NCI-H2171 treated with DMSO at 0.1 percent for 48 hours (cell line): ENCODE measurements around the gene GALNTL6.
"Not testable (repeated sequence)": the region's sequence is repeated elsewhere in the genome, so short reads cannot be mapped to it uniquely, and the experiment has no call there.

Experiments
- DNase-seq: peaks from one replicate; lab custom pipeline; 2025; lab: John Stamatoyannopoulos, UW

GALNTL6 gene

DNA sequence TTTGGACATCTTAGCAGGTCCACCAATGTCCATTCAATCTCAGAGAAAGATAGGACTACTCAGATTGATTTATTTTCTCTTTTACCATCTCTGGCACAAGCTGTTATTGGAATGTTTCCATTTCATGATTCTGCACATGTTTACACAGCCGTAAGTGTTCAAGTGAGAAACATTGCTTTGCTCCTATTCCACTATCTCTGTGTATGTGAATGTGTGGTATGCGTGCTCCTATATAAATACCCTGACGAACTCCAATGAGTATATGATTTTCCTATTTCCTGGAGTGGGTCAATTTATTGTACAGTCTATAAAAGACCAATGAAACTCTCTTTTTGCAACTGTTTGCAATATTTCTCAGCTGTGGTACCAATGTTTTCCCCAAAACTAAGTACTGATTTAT is 1134.4 kb downstream of the GALNTL6 start:
- no peak for DNase-seq

DNA sequence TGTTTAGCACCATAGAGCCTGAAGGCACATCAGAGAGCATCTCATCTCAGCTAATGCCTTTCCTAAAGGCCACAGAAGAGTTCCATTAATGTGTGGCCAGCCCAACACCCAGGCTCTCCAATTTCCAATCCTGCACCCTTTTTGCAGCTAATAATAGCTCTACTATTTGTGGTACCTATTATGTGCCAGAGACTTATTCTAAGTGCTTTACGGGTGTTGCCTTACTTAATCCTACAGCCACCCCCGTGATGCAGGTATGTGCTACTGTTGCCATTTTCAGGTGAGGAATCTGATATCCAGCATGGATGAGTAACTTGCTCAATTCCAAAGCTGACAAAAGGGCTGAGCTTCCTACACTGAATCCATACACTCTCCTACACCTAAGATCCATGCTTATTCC is 1137.8 kb downstream of the GALNTL6 start:
- no peak for DNase-seq

DNA sequence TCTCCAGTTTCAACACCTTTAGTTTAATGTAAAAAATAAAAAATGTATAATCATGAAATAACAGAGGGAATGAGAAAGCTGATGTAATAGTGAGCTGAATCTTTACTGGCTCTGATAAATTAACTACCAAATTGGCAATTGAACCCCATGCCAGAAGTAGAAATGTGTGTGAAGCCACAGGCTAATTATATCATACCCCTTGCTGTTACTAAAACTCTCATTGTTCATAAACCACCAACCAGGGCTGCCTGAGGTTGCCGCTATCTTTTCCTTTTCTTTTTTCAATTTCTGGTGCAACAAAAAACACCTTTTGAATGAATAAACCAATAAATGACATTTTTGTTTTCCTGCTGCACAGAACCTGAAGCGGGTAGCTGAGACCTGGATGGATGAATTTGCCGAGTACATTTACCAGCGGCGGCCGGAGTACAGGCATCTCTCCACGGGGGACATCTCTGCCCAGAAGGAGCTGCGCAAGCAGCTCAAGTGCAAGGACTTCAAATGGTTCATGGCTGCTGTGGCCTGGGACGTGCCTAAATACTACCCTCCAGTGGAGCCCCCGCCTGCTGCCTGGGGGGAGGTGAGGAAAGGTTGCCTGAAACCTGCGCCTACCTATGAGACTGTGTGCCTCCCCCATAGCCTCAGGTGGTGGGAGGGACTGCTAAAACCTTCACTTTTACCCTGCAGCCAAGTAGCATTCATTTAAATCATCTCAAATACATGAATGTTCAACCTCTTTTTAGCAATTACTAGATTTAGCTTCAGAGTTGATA is 1138.7 kb downstream of the GALNTL6 start:
- DNase-seq, result no peak

DNA sequence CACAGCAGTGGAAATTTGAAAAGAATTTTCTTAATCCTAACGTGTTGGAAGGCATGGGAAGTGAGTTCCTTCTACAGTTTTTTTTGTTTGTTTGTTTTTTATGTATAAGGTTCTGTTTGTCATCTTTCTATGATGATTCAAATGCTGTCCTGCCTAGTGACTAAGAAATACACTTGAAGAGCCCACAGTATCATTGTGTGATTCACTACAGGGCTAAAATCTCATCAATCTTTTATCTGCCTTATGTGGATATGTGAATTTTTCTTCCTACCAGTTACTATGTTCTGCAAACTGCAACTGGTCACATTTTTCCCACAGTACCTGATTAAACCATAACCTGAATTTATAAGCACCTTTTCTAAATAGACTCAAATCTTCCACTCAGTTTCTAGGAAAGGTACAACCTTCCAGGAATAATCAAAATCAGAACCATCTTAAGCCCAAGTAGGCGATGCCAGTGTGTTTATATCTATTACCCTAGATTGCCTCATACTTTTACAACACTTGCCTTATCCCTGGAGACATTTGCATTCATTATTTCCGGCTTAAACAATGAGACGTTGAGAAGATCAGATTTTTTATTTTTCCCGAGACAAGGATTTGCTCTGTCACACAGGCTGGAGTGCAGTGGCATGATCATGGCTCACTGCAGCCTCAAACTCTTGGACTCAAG is 1140.8 kb downstream of the GALNTL6 start:
- DNase-seq, result no peak

GRCh38 chr4:172956340-172956739 is 1143.1 kb downstream of the GALNTL6 start:
- not testable (repeated sequence) for DNase-seq

DNA sequence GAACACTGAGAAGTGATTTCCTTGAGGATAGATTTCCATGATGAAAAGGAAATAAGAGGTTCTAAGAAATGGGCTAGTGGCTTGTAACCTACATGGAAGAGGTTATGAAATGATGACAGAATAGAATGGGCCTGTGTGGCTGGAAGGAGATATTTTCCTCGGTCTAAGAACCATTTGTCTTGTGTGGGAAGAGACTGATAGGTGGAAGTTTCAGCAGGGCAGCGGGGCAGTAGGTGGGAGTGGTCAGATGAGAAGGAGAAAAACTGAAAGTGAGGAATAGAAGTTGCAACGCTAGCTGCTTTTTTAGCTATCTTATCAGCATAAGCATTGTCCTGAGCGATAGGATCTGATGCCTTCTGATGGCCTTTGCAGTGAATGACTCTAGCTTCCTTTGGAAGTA is 1144.0 kb downstream of the GALNTL6 start:
- no peak for DNase-seq

DNA sequence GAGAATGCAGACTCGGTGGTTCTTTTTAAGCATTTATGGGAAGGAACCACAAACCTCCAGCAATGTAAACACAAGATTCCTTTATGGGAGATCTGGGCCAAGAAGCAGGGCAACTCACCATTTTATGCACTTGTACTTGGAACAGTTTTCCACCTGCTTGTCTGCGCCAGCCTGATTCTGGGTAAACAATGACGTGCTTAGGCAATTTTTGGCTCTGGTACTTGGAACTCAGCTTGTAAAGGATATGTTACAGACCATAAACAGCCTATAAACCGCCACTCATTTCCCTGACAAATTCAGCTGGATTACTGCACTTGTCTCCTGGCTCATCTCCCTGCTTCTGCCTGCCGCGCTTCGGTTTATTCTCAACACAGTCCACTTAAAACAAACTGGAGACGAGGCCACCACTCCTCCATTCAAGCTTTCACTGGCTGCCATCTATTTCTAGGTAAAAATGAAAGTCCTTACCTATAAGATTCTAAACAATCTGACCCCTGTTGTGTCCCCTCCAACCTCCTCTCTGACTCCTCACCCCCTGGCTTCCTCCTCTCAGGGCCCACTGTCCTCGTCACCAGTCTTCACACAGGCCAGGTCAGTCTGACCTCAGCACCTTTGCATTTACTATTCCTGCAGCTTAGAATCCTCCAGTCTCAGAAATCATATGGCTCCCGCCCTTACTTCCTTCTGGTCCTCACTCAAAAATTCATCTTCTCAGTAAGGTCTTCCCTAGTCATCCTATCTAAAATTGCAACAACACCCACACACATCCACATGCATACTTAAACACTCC is 1149.6 kb downstream of the GALNTL6 start:
- DNase-seq, result peak; percentile 3

DNA sequence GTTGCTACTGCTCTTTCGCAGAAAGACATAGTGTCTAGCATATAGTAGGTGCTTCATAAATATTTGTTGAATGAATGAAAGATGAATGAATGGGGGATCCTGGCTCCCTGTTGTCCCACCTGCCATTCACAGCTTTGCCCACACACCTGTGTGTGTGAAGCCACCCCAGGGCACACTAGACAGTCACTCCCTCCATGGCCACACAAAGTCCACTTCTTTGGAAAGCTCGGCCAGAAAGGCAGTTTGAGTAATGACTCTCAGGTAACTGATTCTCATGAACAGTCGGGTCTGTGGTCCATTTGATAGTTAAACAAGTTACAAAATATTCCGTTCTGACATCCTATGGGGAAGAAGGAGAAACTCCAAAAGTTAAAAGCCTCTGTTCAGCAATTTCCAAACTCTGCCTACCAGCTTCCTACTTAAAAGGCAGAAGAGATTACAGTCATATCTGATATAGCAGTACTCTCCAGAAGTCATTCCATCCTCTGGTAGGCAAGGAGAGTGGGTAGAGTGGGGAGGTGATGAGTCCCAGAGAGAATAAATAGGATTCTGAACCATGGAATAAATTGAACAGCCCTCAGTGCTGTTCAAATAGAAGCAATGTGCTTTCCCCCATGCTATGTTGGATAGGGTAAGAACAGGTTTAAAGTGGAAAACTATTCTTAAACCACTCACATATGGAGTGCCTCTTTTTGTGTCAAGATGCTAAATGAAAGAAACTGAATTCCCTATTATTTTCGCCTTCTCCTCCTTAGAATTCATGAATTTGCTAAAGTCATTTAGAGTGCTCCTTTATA is 1150.5 kb downstream of the GALNTL6 start:
- DNase-seq, result no peak

- not testable (repeated sequence) for DNase-seq
These were observed 1157.0 kb downstream of the GALNTL6 start for GRCh38 chr4:172970189-172970588.

- no peak for DNase-seq
These were observed 1161.4 kb downstream of the GALNTL6 start for GRCh38 chr4:172974586-172974985.

DNA sequence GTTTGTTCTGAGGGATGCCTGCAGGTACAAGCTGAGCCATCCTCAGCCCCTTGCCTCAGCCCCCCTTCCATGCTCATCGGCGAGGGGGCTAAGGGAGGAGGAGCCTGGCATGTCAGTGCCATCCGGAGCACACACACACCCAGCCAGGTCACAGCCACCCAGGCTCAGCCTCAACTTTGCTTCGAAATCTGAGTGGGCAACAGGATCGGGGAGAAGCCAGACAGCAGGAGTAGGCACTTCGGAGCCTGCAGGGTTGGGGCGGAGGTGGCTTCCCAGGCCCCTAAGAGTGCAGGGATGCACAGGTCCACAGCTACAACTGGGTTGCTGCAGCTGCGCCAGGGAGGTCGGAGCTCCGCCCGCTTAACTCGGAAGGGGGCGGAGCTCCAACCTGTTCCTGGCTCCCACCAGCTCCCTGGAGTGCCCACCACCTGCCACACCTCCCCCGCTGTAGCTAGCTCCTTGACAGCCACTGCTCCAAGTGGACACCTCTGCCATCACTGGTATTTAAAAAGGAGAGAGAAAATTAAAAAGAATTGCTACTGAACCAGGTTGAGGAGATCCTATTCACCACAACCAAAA is 1162.5 kb downstream of the GALNTL6 start:
- DNase-seq, result no peak

GRCh38 chr4:172977491-172978041 is 1164.4 kb downstream of the GALNTL6 start:
- DNase-seq, result not testable (repeated sequence)

DNA sequence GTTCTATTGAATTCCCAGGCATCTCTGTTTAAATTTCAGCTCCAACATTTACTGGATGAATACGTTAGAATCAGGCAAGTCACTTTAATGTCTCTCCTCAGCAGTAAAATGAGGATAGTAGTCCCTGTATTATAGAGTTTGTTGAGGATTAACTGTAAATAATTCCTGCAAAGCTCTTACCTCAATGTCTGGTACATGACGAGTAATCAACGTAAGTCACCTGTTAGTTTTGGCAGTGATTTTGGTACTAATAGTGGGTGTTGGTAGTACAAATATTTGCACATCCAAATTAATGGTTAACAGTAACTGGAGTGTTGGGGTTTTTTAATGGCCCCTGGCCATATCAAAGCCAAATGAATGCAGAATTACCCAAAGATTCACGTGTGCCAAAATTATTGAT is 1165.6 kb downstream of the GALNTL6 start:
- no peak for DNase-seq

DNA sequence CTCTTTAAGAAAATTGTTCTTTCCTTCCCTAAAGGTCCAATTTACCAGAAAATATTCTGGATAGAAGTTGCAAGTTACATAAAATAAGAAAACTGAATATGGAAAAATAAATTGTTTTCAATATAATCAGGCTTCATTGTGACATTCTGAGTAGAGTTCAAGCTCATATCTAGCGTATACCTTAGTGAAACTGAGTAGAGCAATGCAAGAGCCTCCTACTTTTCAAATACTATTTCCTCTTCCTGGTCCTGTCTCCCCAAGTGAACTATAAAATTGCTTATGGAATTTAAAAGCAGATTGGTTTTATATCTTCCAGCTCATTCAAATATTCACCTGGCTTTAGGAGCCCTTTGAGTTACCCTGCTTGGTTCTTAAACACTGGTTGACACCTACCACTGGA is 1166.1 kb downstream of the GALNTL6 start:
- no peak for DNase-seq

DNA sequence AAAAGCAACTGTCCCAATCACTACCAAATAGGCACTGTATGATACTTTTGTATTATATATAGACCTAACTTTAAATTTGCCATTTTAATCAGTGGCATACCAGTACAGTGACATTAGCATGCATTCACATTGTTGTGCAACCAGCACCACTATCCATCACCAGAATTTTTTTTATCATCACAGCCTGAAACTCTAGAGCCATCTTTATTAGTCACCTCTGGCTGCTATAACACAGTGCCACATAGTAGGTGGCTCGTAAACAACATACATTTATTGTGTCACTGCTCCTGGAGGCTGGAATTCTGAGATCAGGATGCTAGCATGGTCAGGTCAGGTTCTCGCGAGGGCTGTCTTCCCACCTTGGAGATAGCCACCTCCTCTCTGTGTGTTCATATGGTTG is 1167.0 kb downstream of the GALNTL6 start:
- DNase-seq, result no peak

GRCh38 chr4:172982151-172982590 is 1169.0 kb downstream of the GALNTL6 start:
- no peak for DNase-seq

DNA sequence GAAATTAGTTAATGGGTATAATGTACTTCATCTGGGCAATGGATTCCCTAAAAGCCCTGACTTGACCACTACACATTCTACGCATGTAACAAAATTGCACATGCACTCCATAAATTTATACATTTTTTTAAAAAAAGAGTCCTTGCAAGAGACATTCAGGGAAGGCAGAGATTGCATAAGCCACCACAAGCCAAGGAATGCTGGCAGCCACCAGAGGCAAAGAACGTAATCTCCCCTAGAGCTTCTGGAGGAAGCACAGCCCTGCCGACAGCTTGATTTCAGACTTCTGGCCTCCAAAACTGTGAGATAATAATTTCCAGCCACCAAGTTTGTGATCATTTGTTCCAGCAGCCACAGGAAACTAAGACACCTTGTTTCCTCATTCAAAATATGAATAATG is 1169.8 kb downstream of the GALNTL6 start:
- DNase-seq, result no peak

GRCh38 chr4:172983631-172984030 is 1170.4 kb downstream of the GALNTL6 start:
- DNase-seq, result no peak

- DNase-seq, result no peak
These were observed 1172.3 kb downstream of the GALNTL6 start for GRCh38 chr4:172985552-172985951.

DNA sequence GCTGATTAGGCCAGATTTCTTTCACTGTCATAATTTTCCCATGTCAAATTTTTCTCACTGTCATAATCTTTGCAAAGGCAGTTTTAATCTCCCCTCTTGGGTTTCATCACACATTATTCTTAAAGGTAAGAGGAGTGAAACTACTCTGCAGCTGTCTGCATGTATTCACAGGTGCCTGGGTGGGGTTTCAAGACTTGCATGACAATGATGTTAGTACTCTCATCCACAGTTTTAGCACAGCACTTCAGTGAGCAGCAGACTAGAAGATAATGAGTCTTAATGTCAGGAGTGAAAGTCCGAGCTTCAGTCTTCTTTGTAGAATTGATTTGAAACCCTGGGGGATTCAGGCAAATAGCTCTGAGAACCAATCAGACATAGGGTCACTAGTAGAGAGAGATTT is 1172.9 kb downstream of the GALNTL6 start:
- peak; percentile 1 for DNase-seq
